Measurements from ENCODE around the gene UBTD2.

Gene UBTD2

GRCh38 chr5:172311605-172312004 is 28.0 kb upstream of the UBTD2 start:
- WGBS (ENCODE audit: insufficient coverage, insufficient read length) = no CpG with 5 or more reads among the region's 4 CpGs
- Histone ChIP-seq H3K27ac (ENCODE audit: low read length) (no peak overlapping the region), H3K4me1 (ENCODE audit: control insufficient read depth, insufficient read depth, low read length) (no peaks in the 10 kb centered on the region), H3K4me3 (ENCODE audit: low read length) (no peak overlapping the region), H3K27me3 (ENCODE audit: control insufficient read depth, insufficient read depth, low read length) (no peaks in the 10 kb centered on the region), H3K9me3 (ENCODE audit: control insufficient read depth, insufficient read depth, low read length) (no peaks in the 10 kb centered on the region), H3K36me3 (ENCODE audit: control insufficient read depth, insufficient read depth, low read length) (no peaks in the 10 kb centered on the region)
- DNase-seq (ENCODE audit: low read depth, low spot score) = no peak

- H3K4me1 ChIP-seq (ENCODE audit: control insufficient read depth, insufficient read depth, low read length) = no peaks in the 10 kb centered on the region
- no CpG with 5 or more reads among the region's 7 CpGs for WGBS (ENCODE audit: insufficient coverage, insufficient read length)
- no peaks in the 10 kb centered on the region for H3K36me3 ChIP-seq (ENCODE audit: control insufficient read depth, insufficient read depth, low read length)
These were observed 27.5 kb upstream of the UBTD2 start for GRCh38 chr5:172311026-172311425.

GRCh38 chr5:172305380-172305779 is 21.8 kb upstream of the UBTD2 start:
- Histone ChIP-seq H3K36me3 (ENCODE audit: control insufficient read depth, insufficient read depth, low read length) (no peaks in the 10 kb centered on the region), H3K9me3 (ENCODE audit: control insufficient read depth, insufficient read depth, low read length) (no peaks in the 10 kb centered on the region; the same call in 1 of the 2 replicates), H3K4me1 (ENCODE audit: control insufficient read depth, insufficient read depth, low read length) (no peaks in the 10 kb centered on the region), H3K4me3 (ENCODE audit: low read length) (no peak overlapping the region), H3K27ac (ENCODE audit: low read length) (no peak overlapping the region), H3K27me3 (ENCODE audit: control insufficient read depth, insufficient read depth, low read length) (no peaks in the 10 kb centered on the region)
- DNase-seq (ENCODE audit: low read depth, low spot score) = no peak
- WGBS (ENCODE audit: insufficient coverage, insufficient read length) = no CpG with 5 or more reads among the region's 2 CpGs

More at GRCh38 chr5:172311026-172311425, 27.5 kb upstream of the UBTD2 start:
- Histone ChIP-seq H3K27ac (ENCODE audit: low read length) (no peak overlapping the region), H3K4me3 (ENCODE audit: low read length) (no peak overlapping the region), H3K27me3 (ENCODE audit: control insufficient read depth, insufficient read depth, low read length) (no peaks in the 10 kb centered on the region), H3K9me3 (ENCODE audit: control insufficient read depth, insufficient read depth, low read length) (no peaks in the 10 kb centered on the region)
- no peak for DNase-seq (ENCODE audit: low read depth, low spot score)

GRCh38 chr5:172303572-172304335 is 20.2 kb upstream of the UBTD2 start:
- no peaks in the 10 kb centered on the region for H3K27me3 ChIP-seq (ENCODE audit: control insufficient read depth, insufficient read depth, low read length)
- H3K36me3 ChIP-seq (ENCODE audit: control insufficient read depth, insufficient read depth, low read length) = no peaks in the 10 kb centered on the region
- no CpG with 5 or more reads among the region's 3 CpGs for WGBS (ENCODE audit: insufficient coverage, insufficient read length)
- DNase-seq (ENCODE audit: low read depth, low spot score) = no peak
- no peak overlapping the region for H3K27ac ChIP-seq (ENCODE audit: low read length)
- H3K4me1 ChIP-seq (ENCODE audit: control insufficient read depth, insufficient read depth, low read length) = no peaks in the 10 kb centered on the region
- H3K4me3 ChIP-seq (ENCODE audit: low read length) = no peak overlapping the region
- no peaks in the 10 kb centered on the region; the same call in 1 of the 2 replicates for H3K9me3 ChIP-seq (ENCODE audit: control insufficient read depth, insufficient read depth, low read length)

GRCh38 chr5:172303162-172303561 is 19.6 kb upstream of the UBTD2 start:
- Histone ChIP-seq H3K9me3 (ENCODE audit: control insufficient read depth, insufficient read depth, low read length) (no peaks in the 10 kb centered on the region; the same call in 1 of the 2 replicates), H3K27ac (ENCODE audit: low read length) (no peak overlapping the region), H3K4me3 (ENCODE audit: low read length) (no peak overlapping the region), H3K4me1 (ENCODE audit: control insufficient read depth, insufficient read depth, low read length) (no peaks in the 10 kb centered on the region), H3K36me3 (ENCODE audit: control insufficient read depth, insufficient read depth, low read length) (no peaks in the 10 kb centered on the region), H3K27me3 (ENCODE audit: control insufficient read depth, insufficient read depth, low read length) (no peaks in the 10 kb centered on the region)
- DNase-seq (ENCODE audit: low read depth, low spot score) = no peak
- no CpG with 5 or more reads among the region's 5 CpGs for WGBS (ENCODE audit: insufficient coverage, insufficient read length)

- no peak overlapping the region for H3K4me3 ChIP-seq (ENCODE audit: low read length)
- H3K27ac ChIP-seq (ENCODE audit: low read length) = no peak overlapping the region
- no CpG with 5 or more reads among the region's 9 CpGs for WGBS (ENCODE audit: insufficient coverage, insufficient read length)
- H3K9me3 ChIP-seq (ENCODE audit: control insufficient read depth, insufficient read depth, low read length) = no peaks in the 10 kb centered on the region; the same call in 1 of the 2 replicates
- no peaks in the 10 kb centered on the region for H3K4me1 ChIP-seq (ENCODE audit: control insufficient read depth, insufficient read depth, low read length)
- DNase-seq (ENCODE audit: low read depth, low spot score) = no peak
- no peaks in the 10 kb centered on the region for H3K27me3 ChIP-seq (ENCODE audit: control insufficient read depth, insufficient read depth, low read length)
- no peaks in the 10 kb centered on the region for H3K36me3 ChIP-seq (ENCODE audit: control insufficient read depth, insufficient read depth, low read length)
These were observed 18.6 kb upstream of the UBTD2 start for GRCh38 chr5:172302047-172302710.

GRCh38 chr5:172299916-172300439 is 16.4 kb upstream of the UBTD2 start:
- Histone ChIP-seq H3K4me3 (ENCODE audit: low read length) (no peak overlapping the region), H3K36me3 (ENCODE audit: control insufficient read depth, insufficient read depth, low read length) (no peaks in the 10 kb centered on the region), H3K27me3 (ENCODE audit: control insufficient read depth, insufficient read depth, low read length) (no peaks in the 10 kb centered on the region), H3K4me1 (ENCODE audit: control insufficient read depth, insufficient read depth, low read length) (no peaks in the 10 kb centered on the region), H3K27ac (ENCODE audit: low read length) (no peak overlapping the region), H3K9me3 (ENCODE audit: control insufficient read depth, insufficient read depth, low read length) (no peaks in the 10 kb centered on the region; the same call in 1 of the 2 replicates)
- DNase-seq (ENCODE audit: low read depth, low spot score) = no peak
- no CpG with 5 or more reads among the region's 2 CpGs for WGBS (ENCODE audit: insufficient coverage, insufficient read length)

GRCh38 chr5:172294831-172295230 is 11.3 kb upstream of the UBTD2 start:
- H3K27me3 ChIP-seq (ENCODE audit: control insufficient read depth, insufficient read depth, low read length) = no peaks in the 10 kb centered on the region
- H3K9me3 ChIP-seq (ENCODE audit: control insufficient read depth, insufficient read depth, low read length) = no peaks in the 10 kb centered on the region
- H3K27ac ChIP-seq (ENCODE audit: low read length) = no peak overlapping the region
- H3K4me1 ChIP-seq (ENCODE audit: control insufficient read depth, insufficient read depth, low read length) = no peaks in the 10 kb centered on the region; the same call in 1 of the 2 replicates
- no peak for DNase-seq (ENCODE audit: low read depth, low spot score)
- no peaks in the 10 kb centered on the region for H3K36me3 ChIP-seq (ENCODE audit: control insufficient read depth, insufficient read depth, low read length)
- no peak overlapping the region for H3K4me3 ChIP-seq (ENCODE audit: low read length)

- H3K9me3 ChIP-seq (ENCODE audit: control insufficient read depth, insufficient read depth, low read length) = no peaks in the 10 kb centered on the region
- H3K36me3 ChIP-seq (ENCODE audit: control insufficient read depth, insufficient read depth, low read length) = no peaks in the 10 kb centered on the region
- no peaks in the 10 kb centered on the region for H3K27me3 ChIP-seq (ENCODE audit: control insufficient read depth, insufficient read depth, low read length)
- no peak for DNase-seq (ENCODE audit: low read depth, low spot score)
- no peak overlapping the region for H3K4me3 ChIP-seq (ENCODE audit: low read length)
- no peak overlapping the region for H3K27ac ChIP-seq (ENCODE audit: low read length)
- WGBS (ENCODE audit: insufficient coverage, insufficient read length) = no CpG with 5 or more reads among the region's 2 CpGs
- no peaks in the 10 kb centered on the region; the same call in 1 of the 2 replicates for H3K4me1 ChIP-seq (ENCODE audit: control insufficient read depth, insufficient read depth, low read length)
These were observed 10.3 kb upstream of the UBTD2 start for GRCh38 chr5:172293745-172294342.

- Histone ChIP-seq H3K4me3 (ENCODE audit: low read length) (no peak overlapping the region), H3K27ac (ENCODE audit: low read length) (no peak overlapping the region), H3K9me3 (ENCODE audit: control insufficient read depth, insufficient read depth, low read length) (no peaks in the 10 kb centered on the region), H3K4me1 (ENCODE audit: control insufficient read depth, insufficient read depth, low read length) (no peaks in the 10 kb centered on the region; the same call in 1 of the 2 replicates), H3K27me3 (ENCODE audit: control insufficient read depth, insufficient read depth, low read length) (no peaks in the 10 kb centered on the region), H3K36me3 (ENCODE audit: control insufficient read depth, insufficient read depth, low read length) (no peaks in the 10 kb centered on the region)
- no peak for DNase-seq (ENCODE audit: low read depth, low spot score)
- WGBS (ENCODE audit: insufficient coverage, insufficient read length) = no CpG with 5 or more reads among the region's 5 CpGs
These were observed 9.6 kb upstream of the UBTD2 start for GRCh38 chr5:172293054-172293744.
